Measurements from ENCODE around the gene CUL7. TPM values are rescaled to one million over a fixed set of nuclear protein-coding genes. Genes with fewer than 3 reads are reported as not detected.
"Not testable (repeated sequence)": the region's sequence is repeated elsewhere in the genome, so short reads cannot be mapped to it uniquely, and the experiment has no call there.

The CUL7 gene
- total RNA-seq, 4 donors from 2014 or later: 6.4 to 65.1 (median 18.9) TPM

DNA sequence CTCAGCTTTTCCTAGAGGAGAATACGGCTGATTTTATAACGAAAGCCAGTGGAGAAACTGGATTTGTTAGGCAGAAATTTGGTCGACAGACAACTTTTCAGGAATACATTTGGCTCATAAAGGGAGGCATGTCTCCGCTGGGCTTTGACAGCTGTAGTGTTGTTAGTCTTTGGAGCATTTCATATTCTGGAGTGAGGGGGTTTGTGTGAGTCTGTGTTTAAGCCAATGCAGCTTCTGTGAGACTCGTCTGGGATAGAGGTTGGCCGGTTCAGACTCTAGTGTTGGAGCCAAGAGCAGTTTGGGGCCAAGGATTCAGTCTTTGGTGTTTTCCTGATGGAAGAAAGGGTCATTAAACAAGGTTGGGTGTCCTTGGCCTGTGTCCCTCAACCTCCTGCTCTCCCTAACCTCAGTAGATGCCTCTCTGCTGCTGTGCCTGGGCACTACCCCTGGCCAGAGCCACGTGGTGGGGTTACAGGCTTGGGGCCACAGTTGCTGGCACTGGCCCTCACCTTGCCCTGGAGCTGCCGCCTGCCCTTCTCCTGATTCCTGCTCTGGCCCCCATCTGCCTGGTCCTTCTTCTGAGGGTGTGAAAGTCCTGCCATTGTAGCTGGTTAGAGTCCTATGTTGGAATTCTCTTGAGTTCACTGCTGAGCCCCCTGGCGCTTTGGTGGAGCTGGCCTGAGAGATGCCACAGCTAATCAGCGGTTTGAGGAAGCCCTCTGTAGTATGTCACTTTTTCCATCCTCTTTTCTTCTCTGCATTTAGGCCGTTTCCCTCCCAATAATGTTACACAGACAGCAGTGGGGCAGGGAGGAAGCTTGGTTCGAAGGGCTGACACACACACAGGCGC lies 29.4 kb upstream of the CUL7 start:
- Histone ChIP-seq H3K4me3 (no peak overlapping the region), H3K4me1 (no peaks in the 10 kb centered on the region), H3K27me3 (no peaks in the 10 kb centered on the region), H3K27ac (peak overlapping the region in 1 of 2 donors; percentile 33), H3K36me3 (no peaks in the 10 kb centered on the region), H3K9me3 (no peaks in the 10 kb centered on the region)
- TF ChIP-seq POLR2A (IDR thresholded peaks at IDR 0.05): no peak
- TF ChIP-seq, protein P1, sequence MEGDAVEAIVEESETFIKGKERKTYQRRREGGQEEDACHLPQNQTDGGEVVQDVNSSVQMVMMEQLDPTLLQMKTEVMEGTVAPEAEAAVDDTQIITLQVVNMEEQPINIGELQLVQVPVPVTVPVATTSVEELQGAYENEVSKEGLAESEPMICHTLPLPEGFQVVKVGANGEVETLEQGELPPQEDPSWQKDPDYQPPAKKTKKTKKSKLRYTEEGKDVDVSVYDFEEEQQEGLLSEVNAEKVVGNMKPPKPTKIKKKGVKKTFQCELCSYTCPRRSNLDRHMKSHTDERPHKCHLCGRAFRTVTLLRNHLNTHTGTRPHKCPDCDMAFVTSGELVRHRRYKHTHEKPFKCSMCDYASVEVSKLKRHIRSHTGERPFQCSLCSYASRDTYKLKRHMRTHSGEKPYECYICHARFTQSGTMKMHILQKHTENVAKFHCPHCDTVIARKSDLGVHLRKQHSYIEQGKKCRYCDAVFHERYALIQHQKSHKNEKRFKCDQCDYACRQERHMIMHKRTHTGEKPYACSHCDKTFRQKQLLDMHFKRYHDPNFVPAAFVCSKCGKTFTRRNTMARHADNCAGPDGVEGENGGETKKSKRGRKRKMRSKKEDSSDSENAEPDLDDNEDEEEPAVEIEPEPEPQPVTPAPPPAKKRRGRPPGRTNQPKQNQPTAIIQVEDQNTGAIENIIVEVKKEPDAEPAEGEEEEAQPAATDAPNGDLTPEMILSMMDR (IDR thresholded peaks at IDR 0.05): no peak
- DNase-seq: peak in 1 of 2 donors; percentile 36
- intact Hi-C loops (cut with DNase I; ENCODE audit: low total_unique reads): no loop called here

DNA sequence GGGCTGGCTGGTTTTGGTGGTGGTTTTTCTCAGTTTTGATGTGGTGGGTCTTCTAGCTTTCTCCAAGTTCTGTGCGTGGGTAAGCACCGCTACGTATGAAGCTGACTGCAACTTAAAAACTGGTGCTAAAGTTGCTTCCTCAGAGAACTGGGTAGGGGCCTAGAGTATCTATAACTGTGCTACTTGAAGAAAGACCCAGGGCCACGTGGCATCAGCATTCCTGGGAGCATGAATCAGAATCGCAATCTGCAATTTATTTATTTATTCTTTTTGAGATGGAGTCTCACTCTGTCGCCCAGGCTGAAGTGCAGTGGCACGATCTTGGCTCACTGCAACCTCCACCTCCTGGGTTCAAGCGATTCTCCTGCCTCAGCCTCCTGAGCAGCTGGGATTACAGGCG lies 28.3 kb upstream of the CUL7 start:
- intact Hi-C loops (cut with DNase I; ENCODE audit: low total_unique reads); H3K4me3 ChIP-seq; H3K36me3 ChIP-seq; H3K9me3 ChIP-seq; H3K27me3 ChIP-seq; H3K4me1 ChIP-seq; H3K27ac ChIP-seq; DNase-seq: not testable (repeated sequence)

DNA sequence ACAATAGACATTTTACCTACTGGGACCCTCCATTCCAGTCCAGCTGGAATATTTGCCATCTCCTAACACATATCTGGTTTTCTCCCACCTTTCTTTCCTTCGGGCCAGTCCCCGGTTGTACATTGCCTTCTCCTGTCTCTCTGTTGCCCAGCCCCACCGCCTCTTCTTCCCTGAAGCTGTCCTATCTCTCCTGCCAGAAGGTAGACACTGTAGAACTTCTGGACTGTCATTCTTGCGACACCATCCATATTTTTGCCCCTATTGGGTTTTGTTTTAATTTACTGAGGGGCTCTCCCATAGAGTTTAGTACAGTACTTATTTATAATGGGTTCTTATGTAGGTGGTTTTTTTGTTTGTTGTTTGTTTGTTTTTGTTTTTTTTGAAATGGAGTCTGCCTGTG lies 27.4 kb upstream of the CUL7 start:
- Histone ChIP-seq H3K4me1 (no peaks in the 10 kb centered on the region), H3K27me3 (no peaks in the 10 kb centered on the region), H3K9me3 (no peaks in the 10 kb centered on the region)

DNA sequence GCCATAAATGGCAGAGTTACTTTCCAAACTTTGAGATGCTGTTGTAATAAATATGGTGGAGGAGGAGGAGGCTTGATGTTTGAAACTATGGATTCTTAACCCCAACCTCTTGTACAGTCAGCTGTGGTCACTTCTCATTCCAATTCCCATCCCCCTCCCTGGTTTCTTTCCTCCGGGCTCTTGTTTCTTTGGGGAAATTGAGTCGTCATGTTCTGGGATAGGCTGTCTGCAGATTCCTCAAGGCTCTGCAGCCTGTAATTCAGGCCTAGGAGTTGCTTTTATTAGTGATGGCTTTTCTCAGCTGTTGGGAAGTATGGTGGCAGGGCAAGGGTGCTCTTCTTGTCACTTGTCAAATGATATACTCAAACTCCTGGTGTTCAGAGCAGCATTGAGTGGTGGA lies 25.0 kb upstream of the CUL7 start:
- Histone ChIP-seq H3K36me3 (no peaks in the 10 kb centered on the region), H3K27me3 (no peaks in the 10 kb centered on the region), H3K27ac (peak overlapping the region; percentile 85 to 94), H3K4me1 (peaks cover 0 to 4% of the 10 kb centered on the region in 2 donors), H3K9me3 (no peaks in the 10 kb centered on the region), H3K4me3 (no peak overlapping the region)
- no peak for DNase-seq
- TF ChIP-seq, protein P1 (IDR thresholded peaks at IDR 0.05): no peak
- TF ChIP-seq POLR2A (IDR thresholded peaks at IDR 0.05): no peak
- intact Hi-C loops (cut with DNase I; ENCODE audit: low total_unique reads): loop anchor here (10.0 kb wide), 1 partner anchor 46 kb away; no protein-coding TSS in a partner anchor

More for the DNA sequence above, 27.4 kb upstream of the CUL7 start:
- intact Hi-C loops (cut with DNase I; ENCODE audit: low total_unique reads): no loop called here
- H3K4me3 ChIP-seq: no peak overlapping the region
- no peak overlapping the region for H3K27ac ChIP-seq
- H3K36me3 ChIP-seq: no peaks in the 10 kb centered on the region
- no peak for TF ChIP-seq POLR2A (IDR thresholded peaks at IDR 0.05)
- TF ChIP-seq, protein P1 (IDR thresholded peaks at IDR 0.05): no peak
- DNase-seq: no peak

DNA sequence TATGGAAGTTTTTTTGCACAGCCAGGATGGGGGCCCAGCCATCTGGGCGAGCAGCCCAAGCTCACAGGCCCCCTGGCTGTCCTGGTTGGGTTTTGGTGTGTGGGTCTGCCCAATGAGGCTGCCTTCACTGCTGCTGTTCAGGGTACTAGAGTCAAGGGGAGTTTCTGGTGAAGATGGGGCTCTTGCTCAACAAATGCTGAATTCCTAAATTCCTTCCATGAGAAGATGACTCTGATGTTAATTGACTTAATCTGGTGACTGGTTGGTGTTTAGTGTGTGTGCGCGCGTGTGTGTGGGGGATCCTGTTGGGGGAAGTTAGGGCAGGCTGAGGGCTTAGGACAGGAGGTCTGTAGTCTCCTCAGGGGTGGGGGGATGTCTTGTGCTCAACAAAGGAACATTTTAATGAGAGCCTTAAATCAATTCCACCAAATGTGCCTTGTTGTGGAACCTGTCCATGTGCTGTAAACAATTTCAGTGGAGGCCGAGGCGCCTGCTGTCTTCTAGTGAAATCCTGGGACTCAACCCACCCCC lies 24.4 kb upstream of the CUL7 start:
- H3K36me3 ChIP-seq: no peaks in the 10 kb centered on the region
- H3K9me3 ChIP-seq: no peaks in the 10 kb centered on the region
- peak; percentile 55 to 58 for DNase-seq
- intact Hi-C loops (cut with DNase I; ENCODE audit: low total_unique reads): loop anchor here (10.0 kb wide), 1 partner anchor 47 kb away; no protein-coding TSS in a partner anchor
- no peak for TF ChIP-seq POLR2A (IDR thresholded peaks at IDR 0.05)
- TF ChIP-seq, protein P1 (IDR thresholded peaks at IDR 0.05): no peak
- H3K27ac ChIP-seq: peak overlapping the region; percentile 85 to 94
- H3K4me3 ChIP-seq: peak overlapping the region in 1 of 2 donors; percentile 80
- no peaks in the 10 kb centered on the region for H3K27me3 ChIP-seq
- peaks cover 0 to 4% of the 10 kb centered on the region in 2 donors for H3K4me1 ChIP-seq
